A549 (cell line): ENCODE results near the gene ANKRD65. TPM values are rescaled to one million over a fixed set of nuclear protein-coding genes. Genes with fewer than 3 reads are reported as not detected.

Experiments used
- ATAC-seq, 2 experiments: fragments of 200-7000 bp in 1 of 2; fragments of >200 bp in 1 of 2; cut with Nextera tagmentation in 1 of 2; cut with Tn5 transposase in 1 of 2; 3 replicates each; pipeline versions ENCODE4 v1.8.0 to v1.9.1; 2018 to 2020; ENCODE audit warnings: mild to moderate bottlenecking in 1 of 2, moderate library complexity in 1 of 2
- CTCF ChIA-PET: fragments of 300-600 bp; sonication (Branson Sonifier 250); formaldehyde crosslinking; extraction: SDS; loops from one replicate; lab custom pipeline; 2021; ENCODE audit warnings: antibody characterized with exemption, inconsistent platforms; lab: Yijun Ruan, JAX
- POLR2A ChIA-PET: fragments of 350-600 bp; formaldehyde crosslinking; extraction: SDS; loops from one replicate; lab custom pipeline; 2021; ENCODE audit warnings: antibody characterized with exemption, inconsistent platforms; lab: Yijun Ruan, JAX
- DNase-seq, 2 experiments: peaks; one replicate each; pipeline versions ENCODE4 v3.0.0 to v3.0.0-alpha.2; 2011 to 2016; ENCODE audit warnings: low read depth in 1 of 2, low spot score in 1 of 2
- FAIRE-seq: peaks from 2 replicates; lab custom pipeline; 2011; peaks lifted over from hg19 to GRCh38; lab: Jason Lieb, UNC
- H3K27ac ChIP-seq, 2 experiments: fragments of >200 bp; sonication (Bioruptor Twin); formaldehyde crosslinking; 3 replicates each; pipeline ENCODE4 v1.5.1; 2016 to 2017
- H3K4me1 ChIP-seq: fragments of >200 bp; sonication (Bioruptor Twin); formaldehyde crosslinking; 3 replicates; pipeline ENCODE4 v1.6.1; 2016
- H3K4me2 ChIP-seq: fragments of >200 bp; sonication (Bioruptor Twin); formaldehyde crosslinking; 3 replicates; pipeline ENCODE4 v1.6.1; 2016
- H3K4me3 ChIP-seq: fragments of >200 bp; sonication (Bioruptor Twin); formaldehyde crosslinking; 3 replicates; pipeline ENCODE4 v1.5.1; 2016
- H3K9me3 ChIP-seq: fragments of >200 bp; sonication (Bioruptor Twin); formaldehyde crosslinking; 3 replicates; pipeline ENCODE4 v1.6.1; 2016
- BHLHE40 ChIP-seq: IDR thresholded peaks from 2 replicates; pipeline ENCODE4 v1.6.1; 2012; ENCODE audit warnings: low read depth, low read length, inconsistent platforms
- CBX2 ChIP-seq: fragments of 200-600 bp; sonication (generic); IDR thresholded peaks from 2 replicates; pipeline ENCODE4 v1.6.1; 2016; ENCODE audit warnings: low read depth, mild to moderate bottlenecking, borderline replicate concordance
- EP300 ChIP-seq, 2 experiments: fragments of >200 bp; sonication (Bioruptor Twin); formaldehyde crosslinking; IDR thresholded peaks; 2 replicates in 1 of 2; 3 replicates in 1 of 2; pipeline ENCODE4 v1.6.1; 2016 to 2017
- FOSL2 ChIP-seq, 2 experiments: fragments of 450-650 bp in 1 of 2; fragments of >200 bp in 1 of 2; sonication (Bioruptor Twin) in 1 of 2; formaldehyde crosslinking; IDR thresholded peaks; 2 replicates each; pipeline versions ENCODE4 v1.5.0 to v1.6.1; 2016 to 2020; ENCODE audit warnings: mild to moderate bottlenecking in 1 of 2, moderate library complexity in 1 of 2
- JUN ChIP-seq, 2 experiments: fragments of >200 bp; sonication (Bioruptor Twin); formaldehyde crosslinking; IDR thresholded peaks; 2 replicates in 1 of 2; 3 replicates in 1 of 2; pipeline ENCODE4 v1.6.1; 2016 to 2017
- MAFK ChIP-seq: fragments of 450-650 bp; IDR thresholded peaks from 2 replicates; pipeline ENCODE4 v1.6.1; 2014; ENCODE audit not compliant: partially characterized antibody
- MAZ ChIP-seq: fragments of 150-350 bp; IDR thresholded peaks from 2 replicates; pipeline ENCODE4 v1.6.1; 2014; ENCODE audit warnings: antibody characterized with exemption, low read depth, low read length, borderline replicate concordance
- NFE2L2 ChIP-seq: fragments of 150-350 bp; conservative IDR thresholded peaks from 2 replicates; pipeline ENCODE4 v1.6.1; 2014; ENCODE audit warnings: low read length
- POLR2A ChIP-seq: IDR thresholded peaks from 2 replicates; pipeline ENCODE4 v1.6.1; 2012; ENCODE audit warnings: mild to moderate bottlenecking, low read length
- POLR2AphosphoS2 ChIP-seq: conservative IDR thresholded peaks from 2 replicates; pipeline ENCODE4 v1.6.1; 2012; ENCODE audit warnings: low read length, improper control_type of control experiment, inconsistent platforms
- RARB ChIP-seq: fragments of 250-450 bp; sonication (Bioruptor Pico); IDR thresholded peaks from 2 replicates; pipeline ENCODE4 v1.8.0; 2021; ENCODE audit warnings: mild to moderate bottlenecking, moderate library complexity
- ZFP36 ChIP-seq: fragments of 450-650 bp; IDR thresholded peaks from 2 replicates; pipeline ENCODE4 v1.6.1; 2014; ENCODE audit warnings: borderline replicate concordance; ENCODE audit not compliant: partially characterized antibody
- ZSCAN20 ChIP-seq: fragments of 250-450 bp; sonication (Bioruptor Pico); IDR thresholded peaks from 2 replicates; pipeline ENCODE4 v1.8.0; 2022; ENCODE audit warnings: mild to moderate bottlenecking, moderate library complexity
- WGBS: methylation state at CpG from one replicate; pipeline ENCODE4 v1.1.6; 2017; ENCODE audit errors: missing lambda C conversion rate; 5-methylcytosine and 5-hydroxymethylcytosine counted together
- polyA plus RNA-seq, 4 experiments: library from polyadenylated mRNA; depleted of rRNA in 3 of 4; stranded (reverse); fragments of >200 nt; fragmentation: RNase III in 1 of 4; extraction: RNeasy Plus Mini Kit Qiagen cat#74134 plus additional on column Dnase treatment in 1 of 4; gene quantifications; 2 replicates in 3 of 4; 3 replicates in 1 of 4; pipeline ENCODE4 v1.2.3, GENCODE V29; 2011 to 2017
- TF ChIP-seq, protein P1 (sequence below): fragments of 200-600 bp; sonication (generic); IDR thresholded peaks from 2 replicates; pipeline ENCODE4 v1.6.1; 2016; ENCODE audit warnings: antibody characterized with exemption, mild to moderate bottlenecking, moderate library complexity
- TF ChIP-seq, protein P2 (sequence below): fragments of >200 bp; sonication (Bioruptor Twin); formaldehyde crosslinking; IDR thresholded peaks from 3 replicates; pipeline ENCODE4 v1.6.1; 2016
- TF ChIP-seq, protein P3 (sequence below): fragments of 250-450 bp; sonication (Bioruptor Pico); IDR thresholded peaks from 2 replicates; pipeline ENCODE4 v1.5.0; 2021; ENCODE audit warnings: mild to moderate bottlenecking, moderate library complexity, borderline replicate concordance

ANKRD65 gene
- polyA plus RNA-seq, 2 of the 4 experiments (the other 2 are of a cell fraction): 0.05 TPM; not detected in 1

DNA sequence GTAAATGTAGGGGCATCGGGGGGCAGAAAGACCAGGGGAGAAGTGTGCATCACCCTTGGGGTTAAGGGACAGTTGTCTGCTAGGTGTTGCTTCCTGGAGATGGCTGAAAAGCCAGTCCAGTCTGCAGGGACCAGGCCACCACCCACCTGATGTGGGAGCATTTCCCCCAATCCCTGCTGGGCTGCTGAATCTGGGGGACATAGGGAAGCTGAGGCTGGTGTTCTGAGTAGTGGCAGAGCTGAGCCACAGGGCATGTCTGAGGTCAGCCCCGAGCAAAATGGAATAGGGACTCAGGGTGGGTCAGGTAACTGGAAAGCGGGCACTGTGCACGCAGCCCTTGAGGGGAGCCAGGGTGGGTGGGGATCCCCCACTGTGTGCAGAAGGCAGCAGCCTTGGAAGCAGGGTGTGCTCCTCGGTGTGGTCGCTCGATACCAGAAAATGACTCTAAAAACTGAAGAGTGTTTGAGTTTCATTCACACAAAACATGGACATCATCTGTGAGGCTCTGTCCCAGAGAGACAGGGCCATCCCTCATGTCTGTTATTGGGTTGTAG is 19.5 kb downstream of the ANKRD65 start:
- Histone ChIP-seq H3K4me3 (no peak overlapping the region), H3K4me2 (peak overlapping the region; percentile 79; the same call in 2 of the 3 replicates), H3K27ac (peak overlapping the region in 1 of 2 experiments; percentile 15; a peak in 1 of 6 replicates), H3K9me3 (no peaks in the 10 kb centered on the region), H3K4me1 (peaks cover 37% of the 10 kb centered on the region)
- ChIA-PET CTCF (interaction anchor here (0.6 to 2.3 kb wide), 11 partner anchors 9 to 108 kb away, joined by 3 to 13 read pairs (median 4); partner anchors contain the start of gene AURKAIP1), POLR2A (interaction anchor here (1.0 to 1.1 kb wide), 2 partner anchors 23 to 26 kb away, joined by 3 to 6 read pairs; partner anchors contain the start of gene AURKAIP1)
- FAIRE-seq (no peak), DNase-seq (no peak), ATAC-seq (no peak)
- 77% methylated on average over 4 of the region's 7 CpGs for WGBS
- TF ChIP-seq, protein P1, sequence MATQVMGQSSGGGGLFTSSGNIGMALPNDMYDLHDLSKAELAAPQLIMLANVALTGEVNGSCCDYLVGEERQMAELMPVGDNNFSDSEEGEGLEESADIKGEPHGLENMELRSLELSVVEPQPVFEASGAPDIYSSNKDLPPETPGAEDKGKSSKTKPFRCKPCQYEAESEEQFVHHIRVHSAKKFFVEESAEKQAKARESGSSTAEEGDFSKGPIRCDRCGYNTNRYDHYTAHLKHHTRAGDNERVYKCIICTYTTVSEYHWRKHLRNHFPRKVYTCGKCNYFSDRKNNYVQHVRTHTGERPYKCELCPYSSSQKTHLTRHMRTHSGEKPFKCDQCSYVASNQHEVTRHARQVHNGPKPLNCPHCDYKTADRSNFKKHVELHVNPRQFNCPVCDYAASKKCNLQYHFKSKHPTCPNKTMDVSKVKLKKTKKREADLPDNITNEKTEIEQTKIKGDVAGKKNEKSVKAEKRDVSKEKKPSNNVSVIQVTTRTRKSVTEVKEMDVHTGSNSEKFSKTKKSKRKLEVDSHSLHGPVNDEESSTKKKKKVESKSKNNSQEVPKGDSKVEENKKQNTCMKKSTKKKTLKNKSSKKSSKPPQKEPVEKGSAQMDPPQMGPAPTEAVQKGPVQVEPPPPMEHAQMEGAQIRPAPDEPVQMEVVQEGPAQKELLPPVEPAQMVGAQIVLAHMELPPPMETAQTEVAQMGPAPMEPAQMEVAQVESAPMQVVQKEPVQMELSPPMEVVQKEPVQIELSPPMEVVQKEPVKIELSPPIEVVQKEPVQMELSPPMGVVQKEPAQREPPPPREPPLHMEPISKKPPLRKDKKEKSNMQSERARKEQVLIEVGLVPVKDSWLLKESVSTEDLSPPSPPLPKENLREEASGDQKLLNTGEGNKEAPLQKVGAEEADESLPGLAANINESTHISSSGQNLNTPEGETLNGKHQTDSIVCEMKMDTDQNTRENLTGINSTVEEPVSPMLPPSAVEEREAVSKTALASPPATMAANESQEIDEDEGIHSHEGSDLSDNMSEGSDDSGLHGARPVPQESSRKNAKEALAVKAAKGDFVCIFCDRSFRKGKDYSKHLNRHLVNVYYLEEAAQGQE: no peak
- TF ChIP-seq FOSL2 (IDR thresholded peaks at IDR 0.05) (no peak), FOSL2 (CRISPR knock-in tag; IDR thresholded peaks at IDR 0.05) (no peak), POLR2AphosphoS2 (no peak; the same call in 1 of the 2 replicates), NFE2L2 (no peak), ZFP36 (no peak), CBX2 (no peak), JUN (IDR thresholded peaks at IDR 0.05) (no peak), EP300 (IDR thresholded peaks at IDR 0.05) (no peak), ZSCAN20 (CRISPR knock-in tag) (no peak), MAFK (no peak), MAZ (no peak), BHLHE40 (no peak)
- TF ChIP-seq, protein P2, sequence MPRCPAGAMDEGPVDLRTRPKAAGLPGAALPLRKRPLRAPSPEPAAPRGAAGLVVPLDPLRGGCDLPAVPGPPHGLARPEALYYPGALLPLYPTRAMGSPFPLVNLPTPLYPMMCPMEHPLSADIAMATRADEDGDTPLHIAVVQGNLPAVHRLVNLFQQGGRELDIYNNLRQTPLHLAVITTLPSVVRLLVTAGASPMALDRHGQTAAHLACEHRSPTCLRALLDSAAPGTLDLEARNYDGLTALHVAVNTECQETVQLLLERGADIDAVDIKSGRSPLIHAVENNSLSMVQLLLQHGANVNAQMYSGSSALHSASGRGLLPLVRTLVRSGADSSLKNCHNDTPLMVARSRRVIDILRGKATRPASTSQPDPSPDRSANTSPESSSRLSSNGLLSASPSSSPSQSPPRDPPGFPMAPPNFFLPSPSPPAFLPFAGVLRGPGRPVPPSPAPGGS: no peak
- TF ChIP-seq, protein P3, sequence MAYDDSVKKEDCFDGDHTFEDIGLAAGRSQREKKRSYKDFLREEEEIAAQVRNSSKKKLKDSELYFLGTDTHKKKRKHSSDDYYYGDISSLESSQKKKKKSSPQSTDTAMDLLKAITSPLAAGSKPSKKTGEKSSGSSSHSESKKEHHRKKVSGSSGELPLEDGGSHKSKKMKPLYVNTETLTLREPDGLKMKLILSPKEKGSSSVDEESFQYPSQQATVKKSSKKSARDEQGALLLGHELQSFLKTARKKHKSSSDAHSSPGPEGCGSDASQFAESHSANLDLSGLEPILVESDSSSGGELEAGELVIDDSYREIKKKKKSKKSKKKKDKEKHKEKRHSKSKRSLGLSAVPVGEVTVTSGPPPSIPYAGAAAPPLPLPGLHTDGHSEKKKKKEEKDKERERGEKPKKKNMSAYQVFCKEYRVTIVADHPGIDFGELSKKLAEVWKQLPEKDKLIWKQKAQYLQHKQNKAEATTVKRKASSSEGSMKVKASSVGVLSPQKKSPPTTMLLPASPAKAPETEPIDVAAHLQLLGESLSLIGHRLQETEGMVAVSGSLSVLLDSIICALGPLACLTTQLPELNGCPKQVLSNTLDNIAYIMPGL (CRISPR knock-in tag): no peak

DNA sequence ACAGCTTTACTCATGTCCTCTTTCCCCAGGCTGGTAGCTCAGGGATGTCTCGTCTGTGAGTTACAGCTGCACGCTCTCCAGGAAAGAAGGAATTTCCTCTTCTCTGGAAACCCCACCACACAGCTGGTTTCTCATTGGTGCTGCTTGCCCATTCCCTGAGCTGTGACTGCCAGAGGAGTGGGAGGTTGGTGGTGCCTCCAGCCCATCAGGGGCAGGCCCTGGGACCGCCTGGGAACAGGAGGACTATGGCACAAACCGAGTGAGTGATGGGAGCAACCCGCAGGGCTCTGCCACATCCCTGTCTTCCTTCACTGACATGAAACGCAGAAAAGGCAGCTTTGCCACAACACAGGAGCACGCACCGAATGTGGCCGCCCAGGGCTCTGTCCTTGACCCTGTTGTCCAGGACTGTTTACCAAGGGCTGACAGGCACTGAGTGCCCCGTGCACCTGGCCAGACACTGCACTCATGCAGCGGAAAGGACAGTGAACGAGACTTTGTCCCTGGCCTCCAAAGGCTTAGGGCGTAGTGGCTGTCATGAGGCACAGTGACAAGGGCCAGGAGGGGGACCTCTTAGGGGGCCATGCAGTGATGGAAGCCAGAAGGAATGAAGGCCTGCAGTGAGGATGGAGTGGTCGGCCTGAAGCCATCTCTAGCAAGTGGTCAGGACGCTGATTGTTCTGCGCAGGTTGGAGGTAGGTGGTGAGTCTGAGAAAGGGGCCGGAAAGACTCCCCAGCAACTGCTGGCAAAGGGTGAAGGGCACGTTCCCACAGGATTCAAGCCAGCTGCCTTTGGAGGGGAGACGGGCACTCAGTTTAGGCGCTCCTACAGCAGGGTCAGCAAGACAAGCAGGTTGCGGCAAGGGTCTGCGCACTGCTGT is 20.3 kb downstream of the ANKRD65 start:
- no peak for TF ChIP-seq EP300 (IDR thresholded peaks at IDR 0.05)
- TF ChIP-seq POLR2A: 0 out of 2 replicates have a peak, but pooled peaks have one; percentile 7
- no peak for TF ChIP-seq RARB (CRISPR knock-in tag)
- ATAC-seq: no peak
- DNase-seq: no peak
- H3K4me1 ChIP-seq: peaks cover 34% of the 10 kb centered on the region
- WGBS: 83% methylated on average over 13 of the region's 22 CpGs
- ChIA-PET POLR2A (interaction anchor here (1.0 kb wide), 1 partner anchor 31 kb away, joined by 3 read pairs; no protein-coding TSS in a partner anchor), CTCF (interaction anchor here (1.1 to 2.3 kb wide), 7 partner anchors 9 to 53 kb away, joined by 3 to 13 read pairs (median 6); no protein-coding TSS in a partner anchor)
- H3K4me2 ChIP-seq: peak overlapping the region; percentile 79
- no peaks in the 10 kb centered on the region for H3K9me3 ChIP-seq
- no peak for FAIRE-seq
- peak overlapping the region; percentile 96 for H3K4me3 ChIP-seq
- peak overlapping the region; percentile 87 to 99 for H3K27ac ChIP-seq
